ENCODE results near the gene CMIP.
A peak's percentile ranks its signal among the peaks of the same experiment; 100 is the strongest.

CMIP gene

GRCh38 chr16:81694494-81695280 is 250.1 kb downstream of the CMIP start:
- no peak for DNase-seq

- no peak for DNase-seq
Observed at GRCh38 chr16:81695321-81696165, 250.9 kb downstream of the CMIP start.

GRCh38 chr16:81696166-81696960 is 251.8 kb downstream of the CMIP start:
- no peak for DNase-seq

- peak; percentile 62 for DNase-seq
Observed at GRCh38 chr16:81696961-81697615, 252.5 kb downstream of the CMIP start.

GRCh38 chr16:81697616-81698309 is 253.2 kb downstream of the CMIP start:
- DNase-seq: no peak

- DNase-seq: no peak
Observed at GRCh38 chr16:81698310-81698641, 253.7 kb downstream of the CMIP start.

- DNase-seq: no peak
Observed at GRCh38 chr16:81699596-81699995, 255.0 kb downstream of the CMIP start.

- DNase-seq: no peak
Observed at GRCh38 chr16:81700071-81700779, 255.6 kb downstream of the CMIP start.

GRCh38 chr16:81700780-81701165 is 256.2 kb downstream of the CMIP start:
- DNase-seq: no peak

GRCh38 chr16:81701296-81701970 is 256.8 kb downstream of the CMIP start:
- DNase-seq: no peak

- no peak for DNase-seq
Observed at GRCh38 chr16:81702506-81702905, 257.9 kb downstream of the CMIP start.

- peak; percentile 28 for DNase-seq
Observed at GRCh38 chr16:81703177-81704155, 258.9 kb downstream of the CMIP start.

- DNase-seq: no peak
Observed at GRCh38 chr16:81705261-81705660, 260.7 kb downstream of the CMIP start.

- DNase-seq: no peak
Observed at GRCh38 chr16:81706327-81707295, 262.0 kb downstream of the CMIP start.

GRCh38 chr16:81707411-81708265 is 263.0 kb downstream of the CMIP start:
- DNase-seq: no peak

- DNase-seq: no peak
Observed at GRCh38 chr16:81708266-81709015, 263.8 kb downstream of the CMIP start.
